Hypothalamus (tissue), 51 donors: ENCODE data around the gene DNAAF8.
"Not testable (repeated sequence)": the region's sequence is repeated elsewhere in the genome, so short reads cannot be mapped to it uniquely, and the experiment has no call there.

ENCODE experiments used
- DNase-seq, 51 donors: peaks; one replicate each; lab custom pipeline; 2025; lab: John Stamatoyannopoulos, UW

The DNAAF8 gene

DNA sequence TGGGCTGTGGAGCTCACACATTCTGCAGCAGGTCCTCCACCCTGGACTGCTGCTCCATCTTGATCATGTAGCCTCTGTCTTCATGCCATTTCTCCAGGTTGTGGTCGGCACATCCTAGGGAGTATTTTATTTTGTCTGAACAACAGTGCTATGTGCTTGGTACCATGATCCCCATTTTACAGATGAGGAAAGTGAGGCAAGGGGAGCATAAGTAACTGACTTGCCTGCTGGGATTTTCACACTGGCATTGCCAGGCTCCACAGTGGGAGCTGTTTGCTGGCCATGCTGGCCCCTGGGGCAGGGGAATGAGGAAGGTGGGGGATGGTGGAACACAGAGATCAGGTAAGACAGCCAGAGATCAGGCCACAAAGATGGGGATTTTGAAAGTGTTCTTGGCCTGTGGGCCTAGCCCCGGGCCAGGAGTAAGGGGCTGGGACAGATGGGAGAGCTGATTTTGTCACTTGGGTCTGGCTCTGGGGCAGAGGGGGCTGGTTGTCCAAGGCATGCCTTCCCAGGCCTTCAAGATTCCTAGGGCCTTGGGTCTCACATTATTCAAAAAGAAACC, 41.9 kb downstream of the DNAAF8 start:
- DNase-seq: no peak

DNA sequence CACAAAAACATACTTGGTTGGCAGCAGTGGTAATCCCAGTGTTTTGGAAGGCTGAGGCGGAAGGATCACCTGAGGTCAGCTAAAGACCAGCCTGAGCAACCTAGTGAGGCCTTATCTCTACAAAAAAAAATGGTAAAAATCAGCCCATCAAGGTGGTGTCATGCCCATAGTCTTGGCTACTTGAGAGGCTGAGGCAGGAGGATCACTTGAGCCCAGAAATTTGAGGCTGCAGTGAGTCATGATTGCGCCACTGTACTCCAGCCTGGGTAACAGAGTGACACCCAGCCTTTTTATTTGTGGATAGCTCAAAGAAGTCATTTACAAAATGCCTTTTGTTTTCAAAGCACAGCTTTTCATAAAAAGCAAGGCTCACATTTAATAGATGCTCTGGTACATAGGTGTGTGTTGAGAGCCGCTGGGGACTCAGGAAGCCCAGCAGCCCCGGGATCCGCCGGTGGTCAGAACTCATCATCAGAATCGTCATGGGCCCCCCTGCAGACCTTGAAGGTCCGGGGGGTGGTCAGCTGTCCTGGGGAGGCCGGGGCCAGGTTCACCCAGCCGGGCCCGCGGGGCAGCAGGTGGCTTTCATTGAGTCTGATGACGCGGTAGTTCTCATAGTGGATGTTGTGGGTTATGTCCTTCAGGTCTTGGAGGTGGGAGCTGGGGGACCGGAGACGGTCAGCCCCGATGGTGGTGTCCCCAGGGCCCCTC, 43.2 kb downstream of the DNAAF8 start:
- no peak for DNase-seq

DNA sequence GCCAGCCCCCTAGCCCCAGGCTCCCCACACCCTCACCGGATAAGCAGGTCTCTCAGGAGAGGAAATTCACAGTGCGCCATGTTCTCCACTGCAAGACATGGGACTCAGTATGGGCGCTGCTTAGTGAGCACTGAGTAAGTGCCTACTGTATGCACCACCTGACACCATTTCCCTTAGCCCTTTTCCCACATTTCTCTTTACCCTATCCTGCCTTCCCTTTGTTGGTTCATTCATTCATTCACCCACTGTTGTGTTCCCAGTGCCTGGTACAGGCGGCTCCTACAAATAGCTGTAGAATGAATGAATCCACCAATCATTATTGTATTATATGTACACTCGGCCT, 43.7 kb downstream of the DNAAF8 start:
- no peak for DNase-seq

DNA sequence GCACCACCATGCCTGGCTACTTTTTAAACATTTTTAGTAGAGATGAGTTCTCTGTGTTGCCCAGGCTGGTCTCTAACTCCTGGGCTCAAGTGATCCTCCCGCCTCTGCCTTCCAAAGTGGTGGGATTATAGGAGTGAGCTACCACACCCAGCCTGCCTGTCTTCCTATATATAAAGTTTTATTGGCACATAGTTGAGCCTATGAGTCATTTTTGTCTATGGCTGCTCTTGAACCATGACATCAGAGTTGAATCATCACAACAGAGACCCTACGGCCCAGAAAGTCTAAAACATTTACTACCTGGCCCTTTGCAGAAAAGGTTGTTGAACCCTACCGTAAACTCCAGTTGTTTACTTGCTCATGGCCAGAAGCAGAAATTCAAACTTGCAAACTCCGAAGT, 45.9 kb downstream of the DNAAF8 start:
- no peak for DNase-seq

DNA sequence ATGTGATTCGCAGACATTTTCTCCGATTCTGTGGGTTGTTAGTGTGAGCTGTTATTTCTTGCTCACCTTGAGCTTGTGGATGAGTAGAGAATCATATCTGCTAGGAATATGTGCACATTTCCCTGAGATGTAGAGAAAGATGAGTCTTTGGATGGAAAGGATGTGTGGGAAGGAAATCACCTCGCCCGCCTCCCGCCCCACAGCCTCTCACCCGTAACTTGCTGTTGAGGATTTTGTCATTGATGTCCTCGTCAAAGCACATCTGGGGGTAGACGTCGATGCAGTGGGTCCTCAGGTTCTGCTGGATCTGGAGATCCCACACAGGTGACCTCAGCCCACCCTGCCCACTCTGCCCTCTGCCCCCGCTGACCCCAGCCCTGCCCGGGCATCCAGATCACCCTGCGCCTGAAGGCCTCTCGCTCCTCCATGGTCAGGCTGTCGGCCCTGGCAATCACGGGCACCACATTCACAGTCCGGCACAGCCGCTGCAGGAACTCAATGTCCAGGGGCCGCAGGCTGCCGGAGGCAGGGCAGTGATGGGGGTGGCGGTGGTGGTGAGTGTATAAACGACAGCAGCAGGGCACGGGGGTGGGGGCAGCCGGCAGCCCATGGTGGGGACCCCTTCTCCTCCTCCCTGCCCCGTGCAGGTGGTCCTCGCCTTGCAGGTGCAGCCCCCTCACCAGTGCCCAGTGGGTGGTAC, 49.1 kb downstream of the DNAAF8 start:
- no peak for DNase-seq

DNA sequence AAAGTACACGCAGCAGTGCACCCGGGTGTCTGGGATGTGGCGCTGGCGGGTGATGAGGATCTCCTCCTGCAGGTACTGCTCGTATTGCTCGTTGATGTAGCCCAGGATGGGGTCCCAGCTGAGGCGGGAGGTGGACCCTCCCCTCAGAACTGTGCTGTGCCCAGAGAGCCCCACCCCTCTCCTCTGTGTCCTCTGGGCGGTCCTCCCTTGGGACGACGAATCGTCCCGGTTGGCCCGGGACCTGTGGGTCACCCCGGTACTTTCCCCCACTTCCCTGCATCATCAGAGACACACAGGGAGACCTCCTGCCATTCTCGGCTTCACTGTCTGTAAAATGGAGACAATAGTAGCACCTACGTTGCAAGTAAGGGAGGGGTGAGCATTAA, 49.6 kb downstream of the DNAAF8 start:
- DNase-seq: no peak

DNA sequence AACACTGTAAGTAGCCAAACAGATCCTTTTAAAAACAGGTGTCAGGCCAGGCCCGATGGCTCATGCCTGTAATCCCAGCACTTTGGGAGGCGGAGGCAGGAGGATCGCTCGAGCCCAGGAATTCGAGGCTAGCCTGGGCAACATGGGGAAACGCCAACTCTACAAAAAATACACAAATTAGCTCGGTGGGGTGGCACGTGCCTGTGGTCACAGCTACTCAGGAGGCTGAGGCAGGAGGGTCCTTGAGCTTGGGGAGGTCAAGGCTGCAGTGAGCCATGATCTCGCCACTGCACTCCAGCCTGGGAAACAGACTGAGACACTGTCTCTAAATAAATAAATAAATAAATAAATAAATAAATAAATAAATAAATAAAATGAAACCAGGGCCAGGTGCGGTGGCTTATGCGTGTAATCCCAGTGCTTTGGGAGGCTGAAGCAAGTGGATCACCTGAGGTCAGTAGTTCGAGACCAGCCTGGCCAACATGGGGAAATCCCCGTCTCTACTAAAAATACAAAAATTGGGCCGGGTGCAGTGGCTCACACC, 50.2 kb downstream of the DNAAF8 start:
- DNase-seq: not testable (repeated sequence)

DNA sequence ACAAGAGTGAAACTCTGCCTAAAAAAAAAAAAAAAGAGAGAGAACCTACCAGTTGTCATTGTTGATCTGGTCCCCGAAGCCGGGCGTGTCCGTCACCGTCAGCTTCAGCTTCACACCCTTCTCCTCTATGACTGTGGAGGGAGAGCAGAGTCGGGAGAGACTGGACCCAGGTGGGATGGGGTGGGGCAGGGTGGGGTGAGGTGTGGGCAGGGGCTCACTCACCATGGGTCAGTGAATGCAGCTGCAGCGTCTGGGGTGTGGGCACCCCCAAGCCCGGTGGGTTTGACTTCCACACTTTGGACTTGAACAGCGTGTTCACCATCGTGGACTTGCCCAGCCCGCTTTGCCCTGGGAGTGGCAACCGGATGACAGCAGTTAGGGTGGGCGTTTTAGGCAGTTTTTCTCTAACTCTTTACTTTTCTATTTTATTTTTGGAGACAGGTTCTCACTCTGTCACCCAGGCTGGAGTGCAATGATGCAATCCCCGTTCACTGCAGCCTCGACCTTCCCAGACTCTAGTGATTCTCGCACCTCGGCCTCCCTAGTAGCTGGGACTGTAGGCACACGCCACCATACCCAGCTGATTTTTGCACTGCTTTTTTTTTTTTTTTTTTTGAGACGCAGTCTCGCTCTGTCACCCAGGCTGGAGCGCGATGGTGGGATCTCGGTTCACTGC, 51.6 kb downstream of the DNAAF8 start:
- DNase-seq: no peak

DNA sequence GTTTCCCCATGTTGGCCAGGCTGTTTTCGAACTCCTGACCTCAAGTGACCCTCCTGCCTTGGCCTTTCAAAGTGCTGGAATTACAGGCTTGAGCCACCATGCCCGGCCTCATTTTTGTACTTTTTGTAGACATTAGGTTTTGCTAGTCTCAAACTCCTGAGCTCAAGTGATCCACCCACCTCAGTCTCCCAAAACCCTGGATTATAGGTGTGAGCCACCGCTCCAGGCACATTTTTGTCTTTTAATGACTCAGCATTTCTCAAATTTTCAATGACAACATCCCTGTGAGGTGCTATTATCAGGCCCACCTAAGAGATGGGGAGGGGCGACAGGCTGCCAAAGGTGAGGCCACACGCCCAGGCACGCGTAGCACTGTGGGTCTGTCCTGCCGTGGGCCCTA, 52.7 kb downstream of the DNAAF8 start:
- DNase-seq: no peak

DNA sequence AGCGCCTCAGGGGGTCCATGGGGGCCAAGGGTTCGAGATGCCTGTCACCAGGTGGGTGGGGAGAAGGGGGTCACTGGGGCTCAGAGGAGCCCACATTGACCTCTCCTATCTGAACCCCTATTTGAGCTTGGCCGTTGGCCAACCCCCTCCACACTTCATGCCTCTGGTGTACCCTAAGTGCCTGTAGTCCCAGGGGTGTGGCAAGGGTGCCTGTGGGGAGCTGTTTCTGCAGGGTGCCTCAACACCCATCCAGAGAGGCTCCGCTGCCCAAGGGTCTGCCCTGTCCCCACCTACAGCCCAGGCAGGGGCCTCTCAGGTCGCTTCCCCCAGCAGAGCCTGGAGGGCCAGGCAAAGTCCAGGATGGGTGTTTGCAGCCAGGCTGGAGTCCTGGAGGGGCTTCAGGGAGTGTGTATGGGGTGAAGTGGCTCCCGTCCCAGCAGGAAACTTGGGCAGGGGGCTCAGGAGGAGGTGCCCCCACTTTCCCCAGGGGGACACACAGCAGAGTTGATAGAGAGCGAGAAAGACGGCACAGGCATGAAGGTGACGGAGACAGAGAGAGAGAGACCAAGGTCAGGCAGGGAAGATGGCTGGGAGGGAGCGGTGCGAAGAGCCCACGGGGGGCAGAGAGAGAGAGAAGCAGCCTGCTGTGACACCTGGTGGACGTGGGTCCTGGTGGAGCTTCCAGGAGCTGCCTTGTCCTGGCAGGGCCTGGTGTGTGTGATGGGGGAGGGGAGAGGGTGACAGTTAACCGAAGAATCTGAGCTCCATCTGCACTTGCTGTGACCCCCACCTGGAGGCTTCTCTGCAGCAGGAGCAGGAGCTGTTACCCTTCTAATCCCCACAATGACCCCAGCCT, 53.5 kb downstream of the DNAAF8 start, which contains the start of gene SEPTIN12:
Gene SEPTIN12 (minus strand): TSS at position 719 of the 856 bp plus-strand sequence. CDS start 700 bp downstream, at position 19.
- DNase-seq: no peak

DNA sequence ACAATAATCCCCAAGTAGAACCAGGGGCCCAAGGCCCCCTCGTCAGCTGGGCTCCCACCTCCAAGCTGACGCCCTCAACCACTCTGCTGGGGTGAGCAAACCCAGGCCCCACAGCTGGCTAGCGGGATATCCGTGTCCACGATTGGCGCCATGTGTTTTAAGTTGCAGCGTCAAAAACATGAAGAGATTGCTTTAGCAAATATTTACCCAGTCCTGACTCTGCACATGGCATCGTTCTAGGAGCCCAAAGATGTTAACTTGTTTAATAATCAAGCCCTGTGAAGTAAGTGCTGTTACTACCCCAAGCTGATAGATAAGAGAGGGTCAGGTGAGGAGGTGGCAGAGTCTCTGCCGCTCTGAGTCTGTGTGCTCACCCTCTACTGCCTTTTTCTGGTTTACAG, 54.2 kb downstream of the DNAAF8 start:
- no peak for DNase-seq

DNA sequence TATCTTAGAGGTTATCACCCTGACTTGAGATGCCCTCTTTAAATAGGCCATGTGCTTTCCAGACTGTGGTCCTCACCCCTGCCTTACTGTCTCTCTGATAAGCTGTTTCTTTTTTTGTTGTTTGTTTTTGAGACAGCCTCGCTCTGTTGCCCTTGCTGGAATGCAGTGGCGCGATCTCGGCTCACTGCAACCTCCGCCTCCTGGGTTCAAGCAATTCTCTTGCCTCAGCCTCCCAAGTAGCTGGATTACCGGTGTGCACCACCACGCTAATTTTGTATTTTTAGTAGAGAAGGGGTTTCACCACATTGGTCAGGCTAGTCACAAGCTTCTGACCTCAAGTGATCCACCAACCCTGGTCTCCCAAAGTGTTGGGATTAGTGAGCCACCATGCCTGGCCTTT, 54.6 kb downstream of the DNAAF8 start:
- no peak for DNase-seq

DNA sequence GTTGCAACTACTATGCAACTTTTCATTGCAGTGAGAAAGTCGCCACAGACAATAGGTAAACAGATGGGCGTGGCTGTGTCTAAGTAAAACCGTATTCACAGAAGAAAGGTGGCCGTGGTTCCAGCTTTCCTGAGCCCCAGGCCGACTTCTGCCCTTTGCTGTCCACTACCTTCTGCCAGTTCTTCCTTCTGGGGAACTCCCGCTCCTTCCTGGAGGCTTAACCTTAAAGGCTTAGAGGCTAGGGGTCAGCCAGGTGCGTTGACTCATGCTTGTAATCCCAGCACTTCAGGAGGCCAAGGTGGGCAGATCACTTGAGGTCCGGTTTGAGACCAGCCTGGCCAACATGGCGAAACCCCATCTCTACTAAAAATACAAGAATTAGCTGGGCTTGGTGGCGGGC, 55.9 kb downstream of the DNAAF8 start:
- DNase-seq: no peak

DNA sequence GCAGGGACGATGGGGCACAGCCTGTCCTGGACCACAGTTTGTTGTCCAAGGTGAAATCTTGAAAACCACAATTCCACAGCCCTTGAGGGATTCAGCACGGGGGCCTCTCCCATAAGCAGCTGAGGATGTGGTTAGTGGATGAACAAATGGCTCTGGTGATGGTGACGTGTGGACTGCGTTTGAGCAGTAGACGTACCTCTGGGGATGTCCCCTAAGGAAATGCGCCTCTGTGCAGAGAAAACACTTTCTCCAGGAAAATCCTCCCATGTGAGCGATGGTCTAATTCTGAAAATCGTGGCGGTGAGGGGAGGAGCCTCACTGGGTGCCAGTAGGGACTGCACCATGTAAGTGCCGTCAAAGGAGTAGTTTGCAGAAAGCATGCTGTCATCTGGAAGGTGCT, 56.5 kb downstream of the DNAAF8 start:
- DNase-seq: no peak

DNA sequence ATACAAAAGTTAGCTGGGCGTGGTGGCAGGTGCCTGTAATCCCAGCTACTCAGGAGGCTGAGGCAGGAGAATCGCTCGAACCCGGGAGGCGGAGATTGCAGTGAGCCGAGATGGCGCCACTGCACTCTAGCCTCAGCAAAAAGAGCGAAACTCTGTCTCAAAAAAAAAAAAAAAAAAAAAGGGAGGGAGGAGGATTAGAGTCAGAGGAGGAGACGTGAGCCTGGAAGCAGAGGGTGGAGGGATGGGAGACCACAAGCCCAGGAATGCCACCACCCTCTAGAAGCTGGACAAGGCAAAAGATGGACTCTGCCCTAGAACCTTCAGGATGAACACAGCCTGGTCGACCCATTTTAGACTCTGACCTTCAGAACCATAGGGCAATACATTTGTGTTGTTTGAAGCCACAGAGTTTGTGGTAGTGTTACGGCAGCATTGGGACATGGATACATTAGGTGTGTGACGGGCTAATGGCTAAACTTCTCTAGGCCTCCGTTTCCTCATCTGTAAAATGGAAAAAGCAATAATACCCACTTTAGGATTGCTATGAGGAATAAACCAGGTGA, 58.7 kb downstream of the DNAAF8 start:
- DNase-seq: no peak

DNA sequence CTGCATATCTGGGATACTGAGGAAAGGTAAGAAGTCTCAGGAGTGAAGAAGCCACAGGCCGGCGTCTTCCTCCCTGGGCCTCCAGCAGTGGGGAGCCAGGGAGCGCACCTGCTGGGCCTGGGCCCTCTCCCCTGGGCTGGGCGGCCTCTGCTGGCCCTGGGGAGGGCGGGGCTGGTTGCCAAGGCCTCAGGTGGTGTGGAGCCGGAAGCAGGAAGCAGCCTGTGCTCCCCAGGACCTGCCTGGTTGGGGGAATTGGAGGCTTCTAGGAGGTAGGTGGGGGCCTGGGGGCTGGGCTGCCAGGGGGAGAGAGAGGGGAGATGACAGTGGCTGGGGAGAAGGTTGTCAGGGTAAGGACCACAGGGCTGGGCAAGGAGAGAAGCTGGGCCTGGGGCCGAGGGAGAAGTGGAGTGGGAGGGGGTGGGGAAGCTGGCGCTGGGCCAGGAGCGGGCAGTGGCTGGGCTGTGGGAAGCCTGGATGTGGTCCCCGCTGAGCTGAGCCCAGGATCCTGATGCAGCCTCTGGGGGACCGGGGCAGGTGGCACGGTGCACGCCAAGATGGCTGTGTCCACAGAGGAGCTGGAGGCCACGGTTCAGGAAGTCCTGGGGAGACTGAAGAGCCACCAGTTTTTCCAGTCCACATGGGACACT, 61.0 kb downstream of the DNAAF8 start, which contains the start of gene SMIM22:
Gene SMIM22 (plus strand): TSS at position 189 of the 647 bp plus-strand sequence. CDS start 366 bp downstream, at position 555.
- peak in 5 of 51 donors; percentile 2 to 17 (median 14) for DNase-seq

DNA sequence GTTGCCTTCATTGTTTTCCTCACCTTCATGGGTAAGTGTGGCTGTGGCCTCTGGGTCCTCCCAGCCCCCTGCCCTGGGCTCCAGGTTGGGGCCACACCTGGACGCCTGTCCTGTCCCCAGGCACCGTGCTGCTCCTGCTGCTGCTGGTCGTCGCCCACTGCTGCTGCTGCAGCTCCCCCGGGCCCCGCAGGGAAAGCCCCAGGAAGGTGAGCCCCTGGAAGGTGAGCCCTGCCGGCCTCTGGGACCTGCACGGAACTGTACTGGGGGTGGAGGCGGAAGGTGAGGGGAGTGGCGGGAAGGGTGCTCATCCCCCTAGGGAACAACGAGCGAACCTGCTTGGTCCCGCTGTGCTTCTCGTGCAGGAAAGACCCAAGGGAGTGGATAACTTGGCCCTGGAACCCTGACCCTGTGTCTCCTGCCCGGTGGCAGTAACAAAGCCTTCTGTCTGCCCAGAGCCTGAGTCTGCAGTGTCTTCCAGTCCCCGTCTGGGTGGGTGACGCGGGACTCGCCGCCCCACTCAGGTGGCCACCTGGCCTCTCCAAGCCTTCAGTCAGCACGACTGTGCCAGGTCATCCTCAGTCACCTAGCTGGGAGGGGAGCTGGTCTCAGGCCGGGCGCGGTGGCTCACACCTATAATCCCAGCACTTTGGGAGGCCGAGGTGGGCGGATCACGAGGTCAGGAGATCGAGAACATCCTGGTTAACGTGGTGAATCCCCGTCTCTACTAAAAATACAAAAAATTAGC, 61.7 kb downstream of the DNAAF8 start:
- DNase-seq: no peak

DNA sequence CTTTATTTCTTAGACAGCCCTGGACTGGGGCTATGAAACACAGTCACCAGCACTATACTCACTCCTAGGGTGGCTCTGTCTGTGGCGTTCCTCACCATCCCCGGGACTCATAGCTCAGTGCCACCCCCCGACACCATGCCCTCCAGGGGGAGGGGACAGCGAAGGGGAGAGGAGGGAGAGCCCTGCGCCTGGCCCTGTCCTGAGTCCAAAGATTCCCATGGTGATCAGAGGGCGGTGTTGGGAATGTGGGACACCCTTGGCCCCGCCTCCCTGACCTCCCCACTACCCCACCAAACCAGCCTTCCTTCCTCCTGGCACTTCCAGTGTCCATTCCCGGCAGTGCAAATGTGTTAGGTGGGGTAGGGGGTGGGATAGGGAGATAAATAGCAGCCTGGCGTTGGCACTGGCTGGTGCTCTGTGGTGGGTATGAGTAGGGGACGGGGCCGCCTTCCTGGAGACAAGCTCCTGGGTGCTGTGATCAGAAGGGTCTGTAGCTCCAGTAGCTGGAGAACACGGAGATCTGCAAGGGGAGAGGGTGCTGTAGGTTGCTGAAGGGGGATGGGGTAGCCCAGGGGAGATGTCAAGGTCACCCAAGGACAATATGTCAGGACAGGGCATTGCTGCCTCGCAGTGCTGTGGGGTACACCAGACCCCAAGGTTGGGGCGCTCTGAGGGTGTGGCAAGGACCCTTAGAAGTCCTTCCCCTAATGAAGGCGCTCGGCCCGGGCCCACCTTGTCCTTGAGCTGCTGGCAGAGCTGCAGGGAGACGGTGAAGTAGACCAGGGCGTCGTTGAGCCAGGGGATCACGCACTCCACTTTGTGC, 62.9 kb downstream of the DNAAF8 start:
- DNase-seq: no peak
